ENCODE data around the gene PIK3R1.

Gene PIK3R1

GRCh38 chr5:68282001-68282400, 66.4 kb downstream of the PIK3R1 start:
- no peak for DNase-seq (ENCODE audit: low spot score)
- no peak for TF ChIP-seq CTCF (IDR thresholded peaks at IDR 0.05; ENCODE audit: extremely low read depth, missing control alignments)

GRCh38 chr5:68283766-68284165, 68.2 kb downstream of the PIK3R1 start:
- TF ChIP-seq CTCF (IDR thresholded peaks at IDR 0.05; ENCODE audit: extremely low read depth, missing control alignments) = no peak
- no peak for DNase-seq (ENCODE audit: low spot score)

- DNase-seq (ENCODE audit: low spot score) = peak; percentile 39
- TF ChIP-seq CTCF (IDR thresholded peaks at IDR 0.05; ENCODE audit: extremely low read depth, missing control alignments) = no peak
Measured at GRCh38 chr5:68285075-68285840, 69.7 kb downstream of the PIK3R1 start.

- peak; percentile 31 for TF ChIP-seq CTCF (IDR thresholded peaks at IDR 0.05; ENCODE audit: extremely low read depth, missing control alignments)
- DNase-seq (ENCODE audit: low spot score) = peak; percentile 36
Measured at GRCh38 chr5:68285851-68286611, 70.5 kb downstream of the PIK3R1 start.

- no peak for TF ChIP-seq CTCF (IDR thresholded peaks at IDR 0.05; ENCODE audit: extremely low read depth, missing control alignments)
- DNase-seq (ENCODE audit: low spot score) = no peak
Measured at GRCh38 chr5:68286612-68286912, 71.0 kb downstream of the PIK3R1 start.

GRCh38 chr5:68287631-68287975, 72.0 kb downstream of the PIK3R1 start:
- no peak for TF ChIP-seq CTCF (IDR thresholded peaks at IDR 0.05; ENCODE audit: extremely low read depth, missing control alignments)
- no peak for DNase-seq (ENCODE audit: low spot score)

GRCh38 chr5:68287976-68288706, 72.6 kb downstream of the PIK3R1 start:
- DNase-seq (ENCODE audit: low spot score) = peak; percentile 80
- TF ChIP-seq CTCF (IDR thresholded peaks at IDR 0.05; ENCODE audit: extremely low read depth, missing control alignments) = no peak

All from GM20000 (cell line).